ENCODE measurements around the gene ST7.

- no peak for TF ChIP-seq POLR2A (IDR thresholded peaks at IDR 0.05)
- TF ChIP-seq, protein P1, sequence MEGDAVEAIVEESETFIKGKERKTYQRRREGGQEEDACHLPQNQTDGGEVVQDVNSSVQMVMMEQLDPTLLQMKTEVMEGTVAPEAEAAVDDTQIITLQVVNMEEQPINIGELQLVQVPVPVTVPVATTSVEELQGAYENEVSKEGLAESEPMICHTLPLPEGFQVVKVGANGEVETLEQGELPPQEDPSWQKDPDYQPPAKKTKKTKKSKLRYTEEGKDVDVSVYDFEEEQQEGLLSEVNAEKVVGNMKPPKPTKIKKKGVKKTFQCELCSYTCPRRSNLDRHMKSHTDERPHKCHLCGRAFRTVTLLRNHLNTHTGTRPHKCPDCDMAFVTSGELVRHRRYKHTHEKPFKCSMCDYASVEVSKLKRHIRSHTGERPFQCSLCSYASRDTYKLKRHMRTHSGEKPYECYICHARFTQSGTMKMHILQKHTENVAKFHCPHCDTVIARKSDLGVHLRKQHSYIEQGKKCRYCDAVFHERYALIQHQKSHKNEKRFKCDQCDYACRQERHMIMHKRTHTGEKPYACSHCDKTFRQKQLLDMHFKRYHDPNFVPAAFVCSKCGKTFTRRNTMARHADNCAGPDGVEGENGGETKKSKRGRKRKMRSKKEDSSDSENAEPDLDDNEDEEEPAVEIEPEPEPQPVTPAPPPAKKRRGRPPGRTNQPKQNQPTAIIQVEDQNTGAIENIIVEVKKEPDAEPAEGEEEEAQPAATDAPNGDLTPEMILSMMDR (IDR thresholded peaks at IDR 0.05), result no peak
- TF ChIP-seq POLR2AphosphoS5 (IDR thresholded peaks at IDR 0.05), result no peak
- TF ChIP-seq EP300 (IDR thresholded peaks at IDR 0.05), result no peak
These were observed 87.7 kb downstream of the ST7 start for GRCh38 chr7:117041007-117041406.

All from sigmoid colon (tissue), 4 donors.